OCI-LY1 (cell line): ENCODE data around the gene ANTKMT.
"Not testable (repeated sequence)": the region's sequence is repeated elsewhere in the genome, so short reads cannot be mapped to it uniquely, and the experiment has no call there.

Experiments used
- H2AFZ ChIP-seq: fragments of 200-600 bp; sonication (generic), shearing (Covaris generic); 2 replicates; pipeline ENCODE4 v1.6.0; 2014; ENCODE audit warnings: antibody characterized with exemption, mild to moderate bottlenecking, low read length
- H3F3A ChIP-seq: fragments of 200-600 bp; sonication (generic), shearing (Covaris generic); 2 replicates; pipeline ENCODE4 v1.6.0; 2014; ENCODE audit warnings: mild to moderate bottlenecking, antibody characterized with exemption, low read length, moderate library complexity; ENCODE audit not compliant: insufficient read depth
- H3K27ac ChIP-seq: fragments of 200-600 bp; sonication (generic); 2 replicates; pipeline ENCODE4 v1.5.1; 2014; ENCODE audit warnings: low read length, mixed run types, mild to moderate bottlenecking, low read depth; ENCODE audit not compliant: poor library complexity, severe bottlenecking
- H3K27me3 ChIP-seq: fragments of 200-600 bp; sonication (generic); 2 replicates; pipeline ENCODE4 v1.6.0; 2014; ENCODE audit warnings: antibody characterized with exemption, mild to moderate bottlenecking, low read length, moderate library complexity; ENCODE audit not compliant: insufficient read depth
- H3K36me3 ChIP-seq: fragments of 200-600 bp; sonication (generic); 2 replicates; pipeline ENCODE4 v1.6.1; 2014; ENCODE audit warnings: mild to moderate bottlenecking, antibody characterized with exemption, low read length, moderate library complexity, mixed read lengths; ENCODE audit not compliant: insufficient read depth
- H3K4me1 ChIP-seq: fragments of 200-600 bp; sonication (generic); 2 replicates; pipeline ENCODE4 v1.5.1; 2014; ENCODE audit warnings: mild to moderate bottlenecking, low read length, moderate library complexity; ENCODE audit not compliant: insufficient read depth, severe bottlenecking
- H3K4me2 ChIP-seq: fragments of 200-600 bp; sonication (generic), shearing (Covaris generic); 2 replicates; pipeline ENCODE4 v1.6.1; 2014; ENCODE audit warnings: low read length
- H3K4me3 ChIP-seq: fragments of 200-600 bp; sonication (generic); 2 replicates; pipeline ENCODE4 v1.5.1; 2014; ENCODE audit warnings: low read length, low read depth, mild to moderate bottlenecking, mixed read lengths; ENCODE audit not compliant: poor library complexity, severe bottlenecking
- H3K79me2 ChIP-seq: fragments of 200-600 bp; shearing (Covaris generic); 2 replicates; pipeline ENCODE4 v1.6.1; 2016; ENCODE audit warnings: mixed run types, low read length, mixed read lengths; ENCODE audit not compliant: insufficient read depth
- H3K9ac ChIP-seq: fragments of 200-600 bp; sonication (generic), shearing (Covaris generic); 2 replicates; pipeline ENCODE4 v1.6.1; 2014; ENCODE audit warnings: mild to moderate bottlenecking, low read length, mixed read lengths
- H3K9me2 ChIP-seq: fragments of 200-600 bp; sonication (generic), shearing (Covaris generic); 2 replicates; pipeline ENCODE4 v1.6.1; 2014; ENCODE audit warnings: low read depth, mild to moderate bottlenecking, low read length, mixed read lengths
- H3K9me3 ChIP-seq: fragments of 200-600 bp; shearing (Covaris generic); 2 replicates; pipeline ENCODE4 v1.6.1; 2014; ENCODE audit warnings: low read length, mixed read lengths
- H4K20me1 ChIP-seq: fragments of 200-600 bp; sonication (generic), shearing (Covaris generic); 2 replicates; pipeline ENCODE4 v1.6.0; 2016; ENCODE audit warnings: mild to moderate bottlenecking, low read length; ENCODE audit not compliant: insufficient read depth
- EZH2 ChIP-seq: fragments of 200-600 bp; sonication (generic), shearing (Covaris generic); IDR thresholded peaks from 2 replicates; pipeline ENCODE4 v1.8.0; 2017; ENCODE audit warnings: borderline replicate concordance, mixed run types, mild to moderate bottlenecking, antibody characterized with exemption, low read length, moderate library complexity, mixed read lengths
- TF ChIP-seq, protein P1 (sequence below): fragments of 200-600 bp; sonication (generic), shearing (Covaris generic); IDR thresholded peaks from 2 replicates; pipeline ENCODE4 v1.5.1; 2017; ENCODE audit warnings: mild to moderate bottlenecking, antibody characterized with exemption, low read length, moderate library complexity, mixed read lengths

ANTKMT gene

DNA sequence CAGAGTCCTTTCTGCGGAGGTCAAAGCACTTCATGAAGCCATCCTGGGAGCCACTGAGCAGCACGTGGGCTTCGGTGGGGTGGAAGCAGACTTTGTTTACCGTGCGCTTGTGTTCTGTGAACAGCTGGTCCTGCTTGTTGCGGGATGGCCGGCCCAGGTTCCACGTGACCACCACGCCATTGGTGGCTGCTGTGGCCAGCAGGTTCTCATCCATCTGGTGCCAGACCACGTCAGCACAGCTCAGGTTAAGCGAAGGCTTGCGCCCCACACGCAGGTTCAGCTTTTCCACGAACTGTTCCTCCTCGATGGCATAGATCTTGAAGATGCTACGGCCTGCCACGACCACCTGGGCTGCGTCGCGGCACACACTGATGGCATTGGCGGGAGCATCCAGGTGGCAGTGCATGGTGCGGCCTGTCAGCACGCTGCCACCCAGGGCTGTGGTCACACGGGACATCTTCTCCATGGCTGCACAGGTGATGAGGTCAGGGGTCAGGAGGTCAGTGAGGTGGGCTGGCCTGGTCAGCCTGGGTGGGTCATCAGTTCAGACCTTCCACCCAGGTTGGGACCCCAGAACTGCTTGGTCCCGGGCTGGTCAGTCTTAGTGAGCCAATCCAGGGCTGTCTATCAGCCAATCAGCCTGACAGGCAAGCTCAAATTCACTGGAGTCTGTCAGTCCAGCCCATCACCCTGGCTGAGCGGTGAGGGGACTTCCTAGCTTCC lies 31.6 kb upstream of the ANTKMT start:
- Histone ChIP-seq H3K9me3 (no peaks in the 10 kb centered on the region), H3K36me3 (peaks cover 16% of the 10 kb centered on the region; the same call in 1 of the 2 replicates), H3K79me2 (no peaks in the 10 kb centered on the region), H3K9ac (peak overlapping the region; percentile 94), H3K27me3 (no peaks in the 10 kb centered on the region; the same call in 1 of the 2 replicates), H3F3A (no peaks in the 10 kb centered on the region), H2AFZ (no peak overlapping the region), H3K4me2 (peak overlapping the region; percentile 95), H3K4me3 (peak overlapping the region; percentile 91), H3K9me2 (no peaks in the 10 kb centered on the region), H3K27ac (no peak overlapping the region), H4K20me1 (no peaks in the 10 kb centered on the region), H3K4me1 (peaks cover 37% of the 10 kb centered on the region)
- TF ChIP-seq EZH2, result no peak
- TF ChIP-seq, protein P1, sequence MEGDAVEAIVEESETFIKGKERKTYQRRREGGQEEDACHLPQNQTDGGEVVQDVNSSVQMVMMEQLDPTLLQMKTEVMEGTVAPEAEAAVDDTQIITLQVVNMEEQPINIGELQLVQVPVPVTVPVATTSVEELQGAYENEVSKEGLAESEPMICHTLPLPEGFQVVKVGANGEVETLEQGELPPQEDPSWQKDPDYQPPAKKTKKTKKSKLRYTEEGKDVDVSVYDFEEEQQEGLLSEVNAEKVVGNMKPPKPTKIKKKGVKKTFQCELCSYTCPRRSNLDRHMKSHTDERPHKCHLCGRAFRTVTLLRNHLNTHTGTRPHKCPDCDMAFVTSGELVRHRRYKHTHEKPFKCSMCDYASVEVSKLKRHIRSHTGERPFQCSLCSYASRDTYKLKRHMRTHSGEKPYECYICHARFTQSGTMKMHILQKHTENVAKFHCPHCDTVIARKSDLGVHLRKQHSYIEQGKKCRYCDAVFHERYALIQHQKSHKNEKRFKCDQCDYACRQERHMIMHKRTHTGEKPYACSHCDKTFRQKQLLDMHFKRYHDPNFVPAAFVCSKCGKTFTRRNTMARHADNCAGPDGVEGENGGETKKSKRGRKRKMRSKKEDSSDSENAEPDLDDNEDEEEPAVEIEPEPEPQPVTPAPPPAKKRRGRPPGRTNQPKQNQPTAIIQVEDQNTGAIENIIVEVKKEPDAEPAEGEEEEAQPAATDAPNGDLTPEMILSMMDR, result no peak

- H3K27me3 ChIP-seq, H3F3A ChIP-seq, H3K36me3 ChIP-seq, H3K9me2 ChIP-seq, H3K4me2 ChIP-seq, H3K27ac ChIP-seq, H2AFZ ChIP-seq, H4K20me1 ChIP-seq, H3K9ac ChIP-seq, H3K79me2 ChIP-seq, H3K4me3 ChIP-seq, H3K9me3 ChIP-seq: not testable (repeated sequence)
- peaks cover 41% of the 10 kb centered on the region for H3K4me1 ChIP-seq
These were observed 29.7 kb upstream of the ANTKMT start for GRCh38 chr16:691242-691641.

- Histone ChIP-seq H3K4me2 (no peak overlapping the region), H3K9ac (no peak overlapping the region), H2AFZ (no peak overlapping the region), H3F3A (no peaks in the 10 kb centered on the region), H3K79me2 (no peaks in the 10 kb centered on the region), H3K27me3 (no peaks in the 10 kb centered on the region; the same call in 1 of the 2 replicates), H3K27ac (no peak overlapping the region), H3K9me3 (no peaks in the 10 kb centered on the region), H3K4me3 (no peak overlapping the region), H3K4me1 (peaks cover 41% of the 10 kb centered on the region), H3K9me2 (no peaks in the 10 kb centered on the region), H4K20me1 (no peaks in the 10 kb centered on the region), H3K36me3 (no peaks in the 10 kb centered on the region)
- TF ChIP-seq, protein P1, result no peak
- no peak for TF ChIP-seq EZH2
These were observed 28.4 kb upstream of the ANTKMT start for GRCh38 chr16:692356-693108.
